OCI-LY3 (cell line): ENCODE measurements around the gene ATP7B.

Experiments
- H2AFZ ChIP-seq: fragments of 200-600, 300-600 bp; shearing (Covaris generic); 2 replicates; pipeline ENCODE4 v1.6.0; 2014; ENCODE audit warnings: antibody characterized with exemption, low read depth, low read length
- H3K27ac ChIP-seq: fragments of 200-600, 300-600 bp; sonication (generic); 2 replicates; pipeline ENCODE4 v1.5.1; 2014; ENCODE audit warnings: mild to moderate bottlenecking, low read length, moderate library complexity, mixed read lengths
- H3K27me3 ChIP-seq: fragments of 200-600, 300-600 bp; sonication (generic); 2 replicates; pipeline ENCODE4 v1.6.1; 2014; ENCODE audit warnings: low read depth, low read length, mixed read lengths
- H3K36me3 ChIP-seq: fragments of 200-600, 300-600 bp; sonication (generic); replicated peaks from 2 replicates; pipeline ENCODE3; 2014; ENCODE audit warnings: low read depth, low read length, mixed read lengths
- H3K4me1 ChIP-seq: fragments of 300-600, 200-600 bp; sonication (generic); 2 replicates; pipeline ENCODE4 v1.6.1; 2014; ENCODE audit warnings: low read length, mixed read lengths
- H3K4me2 ChIP-seq: fragments of 200-600, 300-600 bp; sonication (generic); 2 replicates; pipeline ENCODE4 v1.6.1; 2014; ENCODE audit warnings: low read length, mixed read lengths
- H3K4me3 ChIP-seq: fragments of 300-600, 200-600 bp; sonication (generic); 2 replicates; pipeline ENCODE4 v1.5.1; 2014; ENCODE audit warnings: antibody characterized with exemption, mild to moderate bottlenecking, low read length, moderate library complexity
- H3K79me2 ChIP-seq: fragments of 300-600, 200-600 bp; shearing (Covaris generic); 2 replicates; pipeline ENCODE4 v1.6.1; 2014; ENCODE audit warnings: mild to moderate bottlenecking, low read length, mixed read lengths
- H3K9ac ChIP-seq: fragments of 300-600, 200-600 bp; shearing (Covaris generic); 2 replicates; pipeline ENCODE4 v1.6.0; 2014; ENCODE audit warnings: mild to moderate bottlenecking, low read length, moderate library complexity
- H3K9me3 ChIP-seq: fragments of 200-600, 300-600 bp; shearing (Covaris generic); 2 replicates; pipeline ENCODE4 v1.6.1; 2014; ENCODE audit warnings: low read length, mixed read lengths; ENCODE audit not compliant: insufficient read depth
- H4K20me1 ChIP-seq: fragments of 200-600, 300-600 bp; sonication (generic); 2 replicates; pipeline ENCODE4 v1.6.1; 2016; ENCODE audit warnings: low read length, mixed read lengths; ENCODE audit not compliant: insufficient read depth
- EZH2phosphoT487 ChIP-seq: fragments of 200-600 bp; shearing (Covaris generic); IDR thresholded peaks from 2 replicates; pipeline ENCODE4 v1.6.1; 2018; ENCODE audit warnings: antibody characterized with exemption, mixed run types, low read depth
- TF ChIP-seq, protein P1 (sequence below): fragments of 200-600, 300-600 bp; sonication (generic); IDR thresholded peaks from 2 replicates; pipeline ENCODE4 v1.5.1; 2014; ENCODE audit warnings: antibody characterized with exemption, low read length, low read depth

The ATP7B gene

GRCh38 chr13:52016296-52016695 lies 5.0 kb upstream of the ATP7B start:
- Histone ChIP-seq H3K9me3 (no peaks in the 10 kb centered on the region), H3K79me2 (peaks cover 49% of the 10 kb centered on the region), H3K4me2 (no peak overlapping the region), H3K36me3 (peaks cover 13% of the 10 kb centered on the region), H3K4me3 (no peak overlapping the region), H2AFZ (no peak overlapping the region), H3K27ac (no peak overlapping the region), H3K27me3 (no peaks in the 10 kb centered on the region; the same call in 1 of the 2 replicates), H4K20me1 (no peaks in the 10 kb centered on the region), H3K4me1 (peaks cover 8% of the 10 kb centered on the region), H3K9ac (no peak overlapping the region)
- TF ChIP-seq EZH2phosphoT487: no peak
- TF ChIP-seq, protein P1, sequence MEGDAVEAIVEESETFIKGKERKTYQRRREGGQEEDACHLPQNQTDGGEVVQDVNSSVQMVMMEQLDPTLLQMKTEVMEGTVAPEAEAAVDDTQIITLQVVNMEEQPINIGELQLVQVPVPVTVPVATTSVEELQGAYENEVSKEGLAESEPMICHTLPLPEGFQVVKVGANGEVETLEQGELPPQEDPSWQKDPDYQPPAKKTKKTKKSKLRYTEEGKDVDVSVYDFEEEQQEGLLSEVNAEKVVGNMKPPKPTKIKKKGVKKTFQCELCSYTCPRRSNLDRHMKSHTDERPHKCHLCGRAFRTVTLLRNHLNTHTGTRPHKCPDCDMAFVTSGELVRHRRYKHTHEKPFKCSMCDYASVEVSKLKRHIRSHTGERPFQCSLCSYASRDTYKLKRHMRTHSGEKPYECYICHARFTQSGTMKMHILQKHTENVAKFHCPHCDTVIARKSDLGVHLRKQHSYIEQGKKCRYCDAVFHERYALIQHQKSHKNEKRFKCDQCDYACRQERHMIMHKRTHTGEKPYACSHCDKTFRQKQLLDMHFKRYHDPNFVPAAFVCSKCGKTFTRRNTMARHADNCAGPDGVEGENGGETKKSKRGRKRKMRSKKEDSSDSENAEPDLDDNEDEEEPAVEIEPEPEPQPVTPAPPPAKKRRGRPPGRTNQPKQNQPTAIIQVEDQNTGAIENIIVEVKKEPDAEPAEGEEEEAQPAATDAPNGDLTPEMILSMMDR: no peak

DNA sequence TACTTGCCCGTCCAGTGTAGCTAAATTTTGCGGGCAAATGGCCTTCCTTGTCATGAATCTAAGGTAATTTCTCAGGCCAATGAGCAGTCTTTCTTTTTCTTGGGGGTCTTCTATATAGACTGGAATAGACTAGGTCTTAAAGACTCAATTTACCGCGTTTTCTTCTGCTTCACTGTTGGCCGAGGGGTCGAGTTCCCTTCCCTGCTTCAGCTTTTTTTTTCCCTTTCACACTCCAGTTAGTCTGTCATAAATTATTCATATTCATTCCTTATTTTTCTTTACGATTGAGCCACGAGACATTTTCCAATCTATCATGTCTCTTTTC lies 1.2 kb upstream of the ATP7B start:
- peaks cover 13% of the 10 kb centered on the region for H3K4me1 ChIP-seq
- peak overlapping the region; percentile 74 for H3K9ac ChIP-seq
- TF ChIP-seq, protein P1: no peak
- TF ChIP-seq EZH2phosphoT487: no peak
- no peaks in the 10 kb centered on the region for H4K20me1 ChIP-seq
- peaks cover 17% of the 10 kb centered on the region for H3K27me3 ChIP-seq
- H3K79me2 ChIP-seq: peaks cover 40% of the 10 kb centered on the region
- no peaks in the 10 kb centered on the region for H3K36me3 ChIP-seq
- no peak overlapping the region for H3K27ac ChIP-seq
- peak overlapping the region; percentile 86 for H3K4me3 ChIP-seq
- no peaks in the 10 kb centered on the region for H3K9me3 ChIP-seq
- peak overlapping the region; percentile 67 for H2AFZ ChIP-seq
- peak overlapping the region; percentile 82 for H3K4me2 ChIP-seq

- Histone ChIP-seq H3K4me3 (peak within 1 kb of the TSS; percentile 86), H3K9ac (peak within 1 kb of the TSS; percentile 74), H3K27me3 (peaks cover 17% of the 10 kb centered on the region), H3K79me2 (peaks cover 39% of the 10 kb centered on the region), H3K36me3 (no peaks in the 10 kb centered on the region), H2AFZ (peak within 1 kb of the TSS; percentile 74), H3K4me1 (peaks cover 13% of the 10 kb centered on the region), H3K4me2 (peak within 1 kb of the TSS; percentile 82), H3K27ac (no peak within 1 kb of the TSS), H4K20me1 (no peaks in the 10 kb centered on the region), H3K9me3 (no peaks in the 10 kb centered on the region)
- TF ChIP-seq, protein P1: no peak
- no peak for TF ChIP-seq EZH2phosphoT487
Observed at GRCh38 chr13:52011632-52012511, 622 bp upstream of the ATP7B start, which contains the start of gene ALG11. ALG11 (plus strand) TSS chr13:52012398; CDS start chr13:52012419, 21 bp downstream.

- H3K36me3 ChIP-seq: no peaks in the 10 kb centered on the region
- H3K4me2 ChIP-seq: no peak overlapping the region
- H3K27me3 ChIP-seq: peaks cover 17% of the 10 kb centered on the region
- no peak overlapping the region for H3K9ac ChIP-seq
- H3K27ac ChIP-seq: no peak overlapping the region
- peaks cover 13% of the 10 kb centered on the region for H3K4me1 ChIP-seq
- no peaks in the 10 kb centered on the region for H4K20me1 ChIP-seq
- TF ChIP-seq, protein P1: no peak
- no peak for TF ChIP-seq EZH2phosphoT487
- no peak overlapping the region for H3K4me3 ChIP-seq
- no peaks in the 10 kb centered on the region for H3K9me3 ChIP-seq
- H3K79me2 ChIP-seq: peaks cover 27% of the 10 kb centered on the region
- no peak overlapping the region for H2AFZ ChIP-seq
Observed at GRCh38 chr13:52009946-52010345, 1.3 kb downstream of the ATP7B start.
